Measurements from ENCODE around the gene SPRED1.

Gene SPRED1

GRCh38 chr15:38252481-38253350 is at the start of gene SPRED1:
SPRED1 (plus strand) TSS chr15:38252836; CDS start chr15:38253186, 350 bp downstream.
- DNase-seq: peak; percentile 44 to 78

- no peak for DNase-seq
These were observed 46.9 kb upstream of the SPRED1 start for GRCh38 chr15:38205526-38206272.

- DNase-seq: no peak
These were observed 45.0 kb upstream of the SPRED1 start for GRCh38 chr15:38207621-38208020.

- DNase-seq: no peak
These were observed 44.4 kb upstream of the SPRED1 start for GRCh38 chr15:38208206-38208605.

- no peak for DNase-seq
These were observed 43.9 kb upstream of the SPRED1 start for GRCh38 chr15:38208779-38209178.

- no peak for DNase-seq
These were observed 41.4 kb upstream of the SPRED1 start for GRCh38 chr15:38211249-38211648.

GRCh38 chr15:38211811-38212210 is 40.8 kb upstream of the SPRED1 start:
- DNase-seq: no peak

- DNase-seq: no peak
These were observed 39.8 kb upstream of the SPRED1 start for GRCh38 chr15:38212729-38213351.

- DNase-seq: no peak
These were observed 39.3 kb upstream of the SPRED1 start for GRCh38 chr15:38213356-38213755.

- no peak for DNase-seq
These were observed 36.9 kb upstream of the SPRED1 start for GRCh38 chr15:38215707-38216106.

- no peak for DNase-seq
These were observed 35.9 kb upstream of the SPRED1 start for GRCh38 chr15:38216763-38217162.

GRCh38 chr15:38217191-38217595 is 35.4 kb upstream of the SPRED1 start:
- no peak for DNase-seq

- no peak for DNase-seq
These were observed 34.6 kb upstream of the SPRED1 start for GRCh38 chr15:38217788-38218609.

- DNase-seq: peak in 1 of 2 donors; percentile 34
These were observed 31.9 kb upstream of the SPRED1 start for GRCh38 chr15:38220606-38221273.

- no peak for DNase-seq
These were observed 28.1 kb upstream of the SPRED1 start for GRCh38 chr15:38224486-38224885.

- DNase-seq: no peak
These were observed 27.3 kb upstream of the SPRED1 start for GRCh38 chr15:38225381-38225780.

- DNase-seq: peak; percentile 66 to 95
These were observed 25.9 kb upstream of the SPRED1 start for GRCh38 chr15:38226608-38227266.

GRCh38 chr15:38227941-38228340 is 24.7 kb upstream of the SPRED1 start:
- no peak for DNase-seq

- no peak for DNase-seq
These were observed 24.0 kb upstream of the SPRED1 start for GRCh38 chr15:38228618-38229017.

- DNase-seq: no peak
These were observed 22.8 kb upstream of the SPRED1 start for GRCh38 chr15:38229705-38230310.

GRCh38 chr15:38231436-38231835 is 21.2 kb upstream of the SPRED1 start:
- peak in 1 of 2 donors; percentile 42 for DNase-seq

Measured in hippocampal formation (tissue), 2 donors.